H1 (cell line): ENCODE measurements around the gene LMAN1L. TPM values are rescaled to one million over a fixed set of nuclear protein-coding genes. Genes with fewer than 3 reads are reported as not detected.

Experiments used
- CTCF ChIP-seq, 3 experiments: IDR thresholded peaks; 1 replicate in 2 of 3; 2 replicates in 1 of 3; pipeline versions ENCODE4 v1.5.1 to v1.6.1; 2011; ENCODE audit warnings: low read length in 3 of 3, mild to moderate bottlenecking in 3 of 3, inconsistent platforms in 2 of 3, low read depth in 1 of 3, moderate library complexity in 1 of 3; ENCODE audit not compliant: insufficient read depth in 1 of 3; ENCODE audit errors: control extremely low read depth in 1 of 3
- polyA plus RNA-seq, 7 experiments: library from polyadenylated mRNA; depleted of rRNA in 3 of 7; stranded (reverse) in 5 of 7; unstranded in 2 of 7; fragments of >200 nt in 5 of 7; fragments of 200-250 nt in 2 of 7; gene quantifications; 1 replicate in 5 of 7; 2 replicates in 1 of 7; 4 replicates in 1 of 7; pipeline versions ENCODE4 v1.2.1 to v1.2.3, GENCODE V29; 2011 to 2013; ENCODE audit warnings: missing spikeins in 2 of 7, mixed read lengths in 2 of 7
- total RNA-seq: library from RNA; stranded (reverse); fragmentation: NEBNext Ultra II Directional; extraction: Animal tissue kit (Norgen Biotek cat#: 25700); gene quantifications from 2 replicates; pipeline ENCODE4 v1.2.1, GENCODE V29; 2021

Gene LMAN1L
- total and polyA plus RNA-seq, 2 of the 8 experiments (the other 6 are each of a cell fraction or from before 2014, with no cell fraction given): not detected

- TF ChIP-seq CTCF (IDR thresholded peaks at IDR 0.05; ENCODE audit: control extremely low read depth in 1 of 3, insufficient read depth in 1 of 3, low read depth in 1 of 3, low read length in 3 of 3): no peak
- TF ChIP-seq, all 59 proteins: peak for 0
These were observed 57.2 kb downstream of the LMAN1L start (continued) for GRCh38 chr15:74869726-74870407.
